Measurements from ENCODE around the gene CGRRF1.

The CGRRF1 gene

GRCh38 chr14:54498095-54498531 is 11.6 kb upstream of the CGRRF1 start:
- Histone ChIP-seq H2BK12ac (ENCODE audit: low read length) (no peak overlapping the region), H3K9me3 (ENCODE audit: insufficient read depth, low read depth, low read length) (no peaks in the 10 kb centered on the region), H4K91ac (ENCODE audit: low read depth, low read length) (no peak overlapping the region), H3K79me2 (ENCODE audit: control insufficient read depth, insufficient read depth, low read length, poor library complexity) (no peaks in the 10 kb centered on the region), H4K12ac (ENCODE audit: low read depth, low read length) (no peak overlapping the region), H2BK120ac (ENCODE audit: insufficient read depth, low read length, poor library complexity) (no peak overlapping the region), H2BK5ac (ENCODE audit: low read depth, low read length, poor library complexity) (no peak overlapping the region), H3K23ac (ENCODE audit: low read length) (no peak overlapping the region), H2AFZ (ENCODE audit: insufficient read depth, low read length, poor library complexity) (no peak overlapping the region), H4K8ac (ENCODE audit: low read depth, low read length) (no peak overlapping the region), H3K79me1 (ENCODE audit: low read length) (no peaks in the 10 kb centered on the region), H3K27me3 (ENCODE audit: insufficient read depth, low read length) (no peaks in the 10 kb centered on the region), H3K18ac (ENCODE audit: low read length) (no peak overlapping the region), H3K4me2 (ENCODE audit: low read length) (no peak overlapping the region), H3K4ac (ENCODE audit: low read depth, low read length) (no peak overlapping the region), H3K4me3 (ENCODE audit: low read depth, low read length) (no peak overlapping the region), H3K14ac (ENCODE audit: low read length) (no peak overlapping the region), H2AK5ac (ENCODE audit: low read length) (no peak overlapping the region), H3K9ac (ENCODE audit: low read length) (no peak overlapping the region), H3K27ac (ENCODE audit: low read depth, low read length) (no peak overlapping the region), H3K4me1 (ENCODE audit: control insufficient read depth in 1 of 2, insufficient read depth in 2 of 2, low read length in 2 of 2) (no peaks in the 10 kb centered on the region), H3K36me3 (ENCODE audit: control insufficient read depth in 1 of 2, insufficient read depth in 2 of 2, low read length in 2 of 2) (no peaks in the 10 kb centered on the region)
- no CpG with 5 or more reads among the region's 5 CpGs for WGBS (ENCODE audit: extremely low coverage, insufficient coverage, insufficient read length)
- no peak for DNase-seq

GRCh38 chr14:54498579-54498978 is 11.1 kb upstream of the CGRRF1 start:
- peak overlapping the region; percentile 84 for H4K12ac ChIP-seq (ENCODE audit: low read depth, low read length)
- no peak overlapping the region for H2AFZ ChIP-seq (ENCODE audit: insufficient read depth, low read length, poor library complexity)
- H3K4me1 ChIP-seq (ENCODE audit: control insufficient read depth in 1 of 2, insufficient read depth in 2 of 2, low read length in 2 of 2) = no peaks in the 10 kb centered on the region
- no peak overlapping the region for H3K9ac ChIP-seq (ENCODE audit: low read length)
- H2BK120ac ChIP-seq (ENCODE audit: insufficient read depth, low read length, poor library complexity) = no peak overlapping the region
- no peaks in the 10 kb centered on the region for H3K36me3 ChIP-seq (ENCODE audit: control insufficient read depth in 1 of 2, insufficient read depth in 2 of 2, low read length in 2 of 2)
- no peak overlapping the region for H3K14ac ChIP-seq (ENCODE audit: low read length)
- no peak overlapping the region for H3K4ac ChIP-seq (ENCODE audit: low read depth, low read length)
- H2BK5ac ChIP-seq (ENCODE audit: low read depth, low read length, poor library complexity) = no peak overlapping the region
- H4K8ac ChIP-seq (ENCODE audit: low read depth, low read length) = no peak overlapping the region
- no peak overlapping the region for H3K18ac ChIP-seq (ENCODE audit: low read length)
- DNase-seq = no peak
- no CpG with 5 or more reads among the region's 7 CpGs for WGBS (ENCODE audit: extremely low coverage, insufficient coverage, insufficient read length)
- no peak overlapping the region for H3K27ac ChIP-seq (ENCODE audit: low read depth, low read length)
- no peak overlapping the region for H3K4me3 ChIP-seq (ENCODE audit: low read depth, low read length)
- no peak overlapping the region for H3K4me2 ChIP-seq (ENCODE audit: low read length)
- H3K23ac ChIP-seq (ENCODE audit: low read length) = no peak overlapping the region
- no peak overlapping the region for H2BK12ac ChIP-seq (ENCODE audit: low read length)
- no peak overlapping the region for H2AK5ac ChIP-seq (ENCODE audit: low read length)
- H3K27me3 ChIP-seq (ENCODE audit: insufficient read depth, low read length) = no peaks in the 10 kb centered on the region
- no peak overlapping the region for H4K91ac ChIP-seq (ENCODE audit: low read depth, low read length)
- H3K9me3 ChIP-seq (ENCODE audit: insufficient read depth, low read depth, low read length) = no peaks in the 10 kb centered on the region
- no peaks in the 10 kb centered on the region for H3K79me2 ChIP-seq (ENCODE audit: control insufficient read depth, insufficient read depth, low read length, poor library complexity)
- no peaks in the 10 kb centered on the region for H3K79me1 ChIP-seq (ENCODE audit: low read length)

- Histone ChIP-seq H3K79me1 (ENCODE audit: low read length) (no peaks in the 10 kb centered on the region), H2AFZ (ENCODE audit: insufficient read depth, low read length, poor library complexity) (no peak overlapping the region), H3K79me2 (ENCODE audit: control insufficient read depth, insufficient read depth, low read length, poor library complexity) (no peaks in the 10 kb centered on the region), H3K18ac (ENCODE audit: low read length) (no peak overlapping the region), H3K23ac (ENCODE audit: low read length) (no peak overlapping the region), H3K4ac (ENCODE audit: low read depth, low read length) (no peak overlapping the region), H4K8ac (ENCODE audit: low read depth, low read length) (no peak overlapping the region), H3K4me2 (ENCODE audit: low read length) (no peak overlapping the region), H3K36me3 (ENCODE audit: control insufficient read depth in 1 of 2, insufficient read depth in 2 of 2, low read length in 2 of 2) (no peaks in the 10 kb centered on the region), H3K4me1 (ENCODE audit: control insufficient read depth in 1 of 2, insufficient read depth in 2 of 2, low read length in 2 of 2) (no peaks in the 10 kb centered on the region), H2BK5ac (ENCODE audit: low read depth, low read length, poor library complexity) (no peak overlapping the region), H3K14ac (ENCODE audit: low read length) (no peak overlapping the region), H2BK12ac (ENCODE audit: low read length) (no peak overlapping the region), H2BK120ac (ENCODE audit: insufficient read depth, low read length, poor library complexity) (no peak overlapping the region), H4K12ac (ENCODE audit: low read depth, low read length) (no peak overlapping the region), H3K9me3 (ENCODE audit: insufficient read depth, low read depth, low read length) (no peaks in the 10 kb centered on the region), H3K9ac (ENCODE audit: low read length) (no peak overlapping the region), H3K4me3 (ENCODE audit: low read depth, low read length) (no peak overlapping the region), H3K27ac (ENCODE audit: low read depth, low read length) (no peak overlapping the region), H2AK5ac (ENCODE audit: low read length) (no peak overlapping the region), H3K27me3 (ENCODE audit: insufficient read depth, low read length) (no peaks in the 10 kb centered on the region), H4K91ac (ENCODE audit: low read depth, low read length) (no peak overlapping the region)
- no CpG with 5 or more reads among the region's 3 CpGs for WGBS (ENCODE audit: extremely low coverage, insufficient coverage, insufficient read length)
- DNase-seq = no peak
Observed at GRCh38 chr14:54500744-54501143, 9.0 kb upstream of the CGRRF1 start.

- Histone ChIP-seq H4K12ac (ENCODE audit: low read depth, low read length) (no peak overlapping the region), H3K9ac (ENCODE audit: low read length) (no peak overlapping the region), H2BK120ac (ENCODE audit: insufficient read depth, low read length, poor library complexity) (no peak overlapping the region), H3K4me2 (ENCODE audit: low read length) (no peak overlapping the region), H3K79me1 (ENCODE audit: low read length) (no peaks in the 10 kb centered on the region), H3K4me1 (ENCODE audit: control insufficient read depth in 1 of 2, insufficient read depth in 2 of 2, low read length in 2 of 2) (no peaks in the 10 kb centered on the region), H3K9me3 (ENCODE audit: insufficient read depth, low read depth, low read length) (no peaks in the 10 kb centered on the region), H3K27ac (ENCODE audit: low read depth, low read length) (no peak overlapping the region), H2BK12ac (ENCODE audit: low read length) (no peak overlapping the region), H4K91ac (ENCODE audit: low read depth, low read length) (no peak overlapping the region), H3K4ac (ENCODE audit: low read depth, low read length) (no peak overlapping the region), H3K18ac (ENCODE audit: low read length) (no peak overlapping the region), H2AFZ (ENCODE audit: insufficient read depth, low read length, poor library complexity) (no peak overlapping the region), H4K8ac (ENCODE audit: low read depth, low read length) (no peak overlapping the region), H3K4me3 (ENCODE audit: low read depth, low read length) (no peak overlapping the region), H3K23ac (ENCODE audit: low read length) (no peak overlapping the region), H2AK5ac (ENCODE audit: low read length) (no peak overlapping the region), H3K27me3 (ENCODE audit: insufficient read depth, low read length) (no peaks in the 10 kb centered on the region), H3K79me2 (ENCODE audit: control insufficient read depth, insufficient read depth, low read length, poor library complexity) (no peaks in the 10 kb centered on the region), H2BK5ac (ENCODE audit: low read depth, low read length, poor library complexity) (no peak overlapping the region), H3K36me3 (ENCODE audit: control insufficient read depth in 1 of 2, insufficient read depth in 2 of 2, low read length in 2 of 2) (no peaks in the 10 kb centered on the region), H3K14ac (ENCODE audit: low read length) (no peak overlapping the region)
- DNase-seq = no peak
- no CpG with 5 or more reads among the region's 3 CpGs for WGBS (ENCODE audit: extremely low coverage, insufficient coverage, insufficient read length)
Observed at GRCh38 chr14:54501480-54501879, 8.2 kb upstream of the CGRRF1 start.
